GM21423 (cell line): ENCODE results near the gene SMIM17.
"Not testable (repeated sequence)": the region's sequence is repeated elsewhere in the genome, so short reads cannot be mapped to it uniquely, and the experiment has no call there.

Source experiments
- ATAC-seq: cut with Tn5 transposase; IDR thresholded peaks from one replicate; pipeline ENCODE4 v1.9.1; 2021; ENCODE audit warnings: mild to moderate bottlenecking, moderate library complexity; ENCODE audit not compliant: unreplicated experiment

SMIM17 gene

DNA sequence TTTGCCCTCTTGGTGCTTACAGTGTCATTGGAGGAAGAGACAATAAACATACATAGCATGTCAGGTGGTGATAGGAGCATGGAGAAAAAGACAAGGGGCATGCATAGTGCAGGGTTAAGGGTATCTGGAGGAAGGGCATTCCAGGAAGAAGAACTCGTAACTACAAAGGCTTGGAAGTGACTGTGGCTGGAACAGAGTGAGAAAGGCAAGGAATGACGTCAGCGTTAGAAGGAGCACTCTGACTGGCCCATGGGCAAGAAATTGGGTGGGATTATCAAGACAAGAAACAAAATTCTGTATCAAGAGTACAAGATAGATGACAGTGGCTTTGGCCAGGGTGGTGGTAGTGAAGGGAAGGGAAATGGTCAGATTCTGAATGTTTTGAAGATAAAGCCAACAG is 11.2 kb downstream of the SMIM17 start:
- no peak for ATAC-seq

DNA sequence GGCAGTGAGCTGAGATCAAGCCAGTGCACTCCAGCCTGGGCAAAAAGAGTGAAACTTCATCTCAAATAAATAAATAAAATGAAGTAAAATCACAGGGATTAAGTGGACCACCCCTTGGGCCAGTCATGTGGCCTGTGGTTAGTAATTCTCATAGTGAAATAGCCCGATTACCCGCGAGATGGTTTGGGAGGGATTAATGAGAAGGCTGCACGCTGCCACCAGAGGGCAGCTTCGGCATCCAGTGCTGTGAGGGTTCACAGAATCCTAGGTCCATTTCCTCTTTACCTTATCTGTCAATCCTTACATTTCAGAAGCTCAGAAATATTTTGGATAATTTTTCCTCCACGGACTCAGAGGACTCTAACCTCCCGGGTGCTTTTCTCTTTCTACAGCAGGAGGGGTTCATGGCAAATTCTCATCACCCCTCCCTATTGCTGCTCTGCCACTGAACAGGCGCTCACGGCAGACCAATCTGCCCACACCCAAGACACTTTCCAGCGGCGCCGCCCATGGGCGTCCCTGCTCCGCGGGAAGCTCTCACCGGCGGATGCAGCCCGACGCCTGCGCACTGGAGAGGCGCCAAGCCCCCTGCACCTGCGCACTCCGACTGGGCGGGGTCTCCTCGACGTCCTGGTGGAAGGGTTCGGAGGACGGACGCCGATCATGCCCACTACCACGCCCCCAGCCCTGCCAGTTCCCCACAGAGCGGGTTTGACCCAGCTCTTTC is 17.6 kb downstream of the SMIM17 start:
- ATAC-seq = no peak

DNA sequence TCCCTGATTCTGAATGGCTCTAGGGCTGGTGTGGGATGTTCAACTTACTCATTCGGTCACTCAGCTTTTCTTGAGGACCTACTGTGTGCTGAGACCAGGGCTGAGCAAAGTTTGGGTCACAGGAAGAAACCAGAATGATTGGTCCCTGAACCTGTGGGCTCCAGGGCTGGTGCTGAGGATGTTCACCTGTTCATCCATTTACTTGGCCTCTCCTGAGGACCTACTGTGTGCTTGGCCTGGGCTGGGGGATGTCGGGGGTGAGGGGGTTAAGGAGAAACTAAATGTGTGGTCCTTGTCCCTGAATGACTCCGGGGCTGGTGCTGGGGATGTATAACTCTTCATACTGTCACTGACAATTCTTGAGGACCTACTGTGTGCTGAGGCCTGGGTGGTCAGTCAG is 18.3 kb downstream of the SMIM17 start:
- ATAC-seq = no peak

DNA sequence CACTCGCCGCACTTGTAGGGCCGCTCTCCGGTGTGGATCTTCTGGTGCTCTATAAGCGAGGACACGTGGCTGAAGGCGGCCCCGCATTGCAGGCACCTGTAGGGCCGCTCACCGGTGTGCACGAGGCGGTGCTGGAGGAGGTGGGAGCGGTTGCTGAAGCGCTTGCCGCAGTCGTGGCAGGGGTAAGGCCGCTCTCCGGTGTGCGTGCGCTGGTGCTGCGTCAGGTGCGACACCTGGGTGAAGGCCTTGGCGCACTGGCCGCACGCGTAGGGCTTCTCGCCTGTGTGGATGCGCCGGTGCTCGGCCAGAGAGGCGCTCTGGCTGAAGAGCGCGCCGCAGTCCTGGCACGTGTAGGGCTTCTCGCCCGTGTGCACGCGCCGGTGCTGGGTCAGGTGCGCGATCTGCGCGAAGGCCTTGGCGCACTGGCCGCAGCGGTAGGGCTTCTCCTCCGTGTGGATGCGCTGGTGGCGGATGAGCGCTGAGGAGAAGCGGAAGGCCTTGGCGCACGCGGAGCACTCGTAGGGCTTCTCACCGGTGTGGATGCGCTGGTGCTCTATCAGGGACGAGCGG is 21.1 kb downstream of the SMIM17 start:
- no peak for ATAC-seq

DNA sequence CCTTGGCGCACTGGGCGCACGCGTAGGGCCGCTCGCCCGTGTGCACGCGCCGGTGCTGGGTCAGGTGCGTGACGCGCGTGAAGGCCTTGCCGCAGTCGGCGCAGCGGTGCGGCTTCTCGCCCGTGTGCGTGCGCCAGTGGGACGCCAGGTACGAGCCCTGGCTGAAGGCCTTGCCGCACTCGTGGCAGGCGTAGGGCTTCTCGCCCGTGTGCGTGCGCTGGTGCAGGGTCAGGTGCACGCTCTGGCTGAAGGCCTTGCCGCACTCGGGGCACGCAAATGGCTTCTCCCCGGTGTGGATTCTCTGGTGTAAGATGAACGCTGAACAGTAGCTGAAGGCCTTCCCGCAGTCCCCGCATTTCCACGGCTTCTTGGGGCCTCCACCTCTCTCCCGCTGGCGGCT is 21.6 kb downstream of the SMIM17 start:
- ATAC-seq = no peak

DNA sequence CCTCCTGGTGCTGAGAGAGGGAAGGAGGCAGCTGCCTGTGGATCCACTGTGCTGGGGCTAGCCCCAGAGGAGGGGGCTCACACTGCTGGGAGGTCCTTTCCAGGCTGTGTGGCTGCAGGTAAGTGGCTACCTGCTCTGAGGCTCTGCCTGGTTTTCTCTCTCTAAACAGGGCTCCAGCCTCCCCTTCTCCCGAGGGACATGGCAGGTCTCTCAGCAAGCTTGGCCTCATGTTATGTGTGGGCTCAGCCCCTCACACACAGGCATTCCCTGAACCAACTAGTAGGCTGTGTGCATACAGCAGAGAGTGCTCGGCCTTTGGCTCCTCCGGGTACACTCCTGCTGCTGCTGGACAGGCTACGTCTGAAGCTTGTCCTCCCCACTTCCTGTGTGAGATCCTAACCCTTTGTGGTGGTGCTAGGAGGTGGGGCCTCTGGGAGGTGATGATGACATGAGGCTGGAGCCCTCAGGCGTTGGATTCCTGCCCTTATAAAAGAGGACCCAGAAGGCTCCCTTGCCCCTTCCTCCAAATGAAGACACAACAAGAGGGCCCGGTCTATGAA is 24.4 kb downstream of the SMIM17 start:
- ATAC-seq = no peak

DNA sequence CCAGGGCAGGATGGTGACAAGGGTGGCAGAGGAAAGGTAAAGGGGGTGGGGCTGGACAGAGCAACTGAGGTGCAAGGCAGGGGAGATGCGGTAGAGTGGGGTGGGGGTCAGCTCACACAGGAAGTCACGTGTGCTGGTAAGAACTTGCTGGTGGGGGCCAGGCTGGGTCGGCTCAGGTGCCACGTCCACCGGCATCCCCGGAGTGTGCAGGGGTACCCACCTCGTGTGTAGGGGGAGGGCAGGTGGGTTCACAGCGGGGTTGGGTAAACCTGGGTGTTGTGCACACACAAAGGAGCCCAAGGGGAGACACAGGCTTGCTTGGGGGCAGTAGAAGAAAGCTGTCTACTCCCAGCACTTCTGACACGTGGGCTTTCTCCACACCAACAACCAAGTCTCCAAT is 25.7 kb downstream of the SMIM17 start:
- no peak for ATAC-seq

DNA sequence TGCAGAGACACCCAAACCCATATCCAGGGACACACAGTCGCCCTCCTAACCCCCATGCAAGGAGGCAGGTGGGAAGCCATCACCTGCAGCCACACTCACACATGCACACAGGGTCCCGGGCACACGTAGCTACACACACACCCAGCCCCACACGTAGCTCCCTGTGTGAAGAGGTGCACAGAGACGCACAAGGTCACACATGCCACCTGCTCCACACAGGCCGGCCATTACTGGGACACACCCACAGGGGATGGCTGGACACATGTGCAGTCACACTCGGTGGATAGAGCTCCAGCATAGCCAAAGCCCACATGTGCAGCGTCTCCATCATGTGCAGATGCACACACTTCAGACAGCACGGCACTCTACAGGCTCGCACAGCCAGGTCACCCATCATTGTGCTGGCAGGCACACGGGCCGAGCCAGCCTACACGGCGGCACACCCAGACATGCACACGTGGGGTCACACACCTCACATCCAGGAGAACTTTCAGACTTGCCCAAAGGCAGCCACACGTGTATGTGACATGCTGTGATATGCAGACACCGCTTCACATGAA is 27.5 kb downstream of the SMIM17 start:
- ATAC-seq = no peak

DNA sequence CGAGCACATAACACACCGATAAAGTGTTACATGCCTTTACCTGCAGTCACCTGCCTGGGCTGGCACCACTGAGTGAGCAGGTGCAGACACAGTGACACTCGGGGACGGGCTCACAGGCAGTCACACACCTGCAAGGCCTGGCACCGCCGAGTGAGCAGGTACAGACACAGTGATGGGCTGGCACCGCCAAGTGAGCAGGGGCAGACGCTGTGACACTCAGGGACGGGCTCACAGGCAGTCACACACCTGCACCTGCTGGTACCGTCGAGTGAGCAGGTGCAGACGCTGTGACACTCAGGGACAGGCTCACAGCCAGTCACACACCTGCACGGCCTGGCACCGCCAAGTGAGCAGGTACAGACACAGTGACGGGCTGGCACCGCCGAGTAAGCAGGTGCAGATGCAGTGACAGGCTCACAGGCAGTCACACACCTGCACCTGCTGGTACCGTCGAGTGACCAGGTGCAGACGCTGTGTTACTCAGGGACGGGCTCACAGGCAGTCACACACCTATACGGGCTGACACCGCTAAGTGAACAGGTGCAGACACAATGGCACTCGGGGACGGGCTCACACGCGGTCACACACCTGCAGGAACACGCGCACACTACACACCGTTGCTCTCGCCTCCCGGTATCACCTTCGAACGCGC is 28.1 kb downstream of the SMIM17 start:
- ATAC-seq = no peak

DNA sequence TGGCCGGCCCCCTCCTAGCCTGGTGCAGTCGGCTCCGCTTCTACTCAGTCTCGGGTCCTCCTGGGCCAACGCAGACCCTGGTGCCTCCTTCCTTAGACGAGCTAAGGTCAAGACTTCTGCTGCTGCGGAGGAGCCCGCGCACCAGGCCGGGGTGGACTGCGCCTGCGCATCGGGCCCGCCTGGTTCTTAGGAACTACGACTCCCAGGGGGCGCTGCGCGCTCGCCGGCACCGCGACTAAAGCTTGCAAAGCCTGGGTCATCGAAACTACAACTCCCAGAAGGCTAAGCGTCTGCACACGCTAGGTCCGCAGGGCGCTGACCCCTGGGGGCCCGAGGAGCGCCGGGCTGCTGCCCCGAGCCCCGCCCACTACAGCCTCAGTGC is 28.6 kb downstream of the SMIM17 start, which contains the start of gene ZNF835:
Gene ZNF835, minus strand, starts transcription at position 145 of the 382 bp plus-strand sequence. CDS start 6,559 bp downstream, outside the sequence.
- peak; percentile 56 for ATAC-seq

DNA sequence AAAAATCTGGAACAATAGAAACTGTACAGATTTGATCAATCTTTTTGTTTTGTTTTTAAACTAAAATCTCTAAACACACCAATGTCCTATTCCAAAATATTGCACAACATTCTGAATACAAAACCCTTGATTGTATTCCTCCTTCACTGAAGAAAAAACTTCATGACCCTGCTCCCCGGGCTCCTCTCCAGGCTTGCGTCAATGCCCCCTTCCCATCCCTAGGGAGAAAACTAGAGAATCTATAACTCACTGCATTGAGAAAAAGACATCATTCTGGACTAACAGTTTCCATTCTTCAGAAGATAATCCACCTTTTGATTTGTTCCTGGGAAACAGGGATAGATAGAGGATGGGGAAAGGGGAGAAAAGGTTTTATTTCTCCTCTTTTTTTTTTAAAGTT is 29.7 kb downstream of the SMIM17 start:
- ATAC-seq = not testable (repeated sequence)

DNA sequence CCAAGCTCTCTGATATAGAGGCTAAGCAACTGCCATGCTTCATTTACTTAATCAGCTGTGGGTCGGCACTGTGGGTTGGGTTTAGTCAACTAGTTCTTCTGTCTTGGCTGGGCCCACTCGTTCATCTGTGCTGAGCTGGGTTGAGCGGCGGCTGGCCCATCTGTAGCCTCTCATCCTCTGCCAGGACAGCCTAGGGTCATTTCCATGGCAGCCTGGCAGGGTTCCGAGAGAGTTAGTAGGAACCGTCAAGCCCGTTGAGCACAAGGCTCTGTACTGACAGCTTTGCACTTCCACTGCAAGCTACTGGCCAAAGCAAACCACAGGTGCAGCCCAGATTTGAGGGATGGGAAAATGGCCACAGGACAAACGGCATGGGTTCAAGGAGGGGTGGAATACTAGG is 35.2 kb downstream of the SMIM17 start:
- no peak for ATAC-seq

DNA sequence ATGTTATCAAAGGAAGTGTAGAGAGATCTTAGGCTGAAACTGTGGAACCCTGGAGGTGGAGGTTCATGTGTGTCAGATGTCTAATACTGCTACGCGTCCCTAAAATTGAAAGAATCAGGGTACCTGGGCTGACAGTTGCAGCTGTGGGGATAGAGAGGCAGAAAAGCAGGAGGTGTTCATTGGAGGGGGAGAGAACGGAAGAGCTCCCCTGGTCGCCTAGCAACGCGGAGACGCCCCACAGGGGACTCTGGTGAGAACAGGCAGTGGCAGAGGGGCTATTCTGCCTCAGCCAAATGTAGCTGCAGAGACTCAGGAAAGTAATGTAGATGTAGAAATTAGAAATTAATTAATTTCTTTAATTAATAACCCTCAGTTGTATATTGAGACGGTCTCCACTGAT is 38.7 kb downstream of the SMIM17 start:
- ATAC-seq = no peak

DNA sequence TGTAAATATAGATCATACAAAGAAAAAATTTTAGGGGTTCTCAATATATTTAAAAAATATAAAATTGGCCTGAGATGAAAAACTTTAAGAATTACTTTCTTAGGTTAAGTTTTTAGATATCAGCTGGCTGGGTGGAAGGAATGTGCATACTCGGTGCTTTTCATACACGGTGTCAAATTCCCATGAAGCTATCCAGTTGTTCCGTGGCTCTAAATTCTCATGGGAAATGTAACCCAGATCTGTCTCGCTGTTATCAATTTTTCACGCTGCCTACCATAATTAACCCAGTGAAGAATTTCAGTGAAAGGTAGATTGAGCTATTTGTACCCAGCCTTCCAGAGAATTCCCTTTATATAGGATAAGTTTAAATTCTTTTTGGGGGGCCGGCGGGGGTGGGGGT is 40.2 kb downstream of the SMIM17 start:
- ATAC-seq = no peak

DNA sequence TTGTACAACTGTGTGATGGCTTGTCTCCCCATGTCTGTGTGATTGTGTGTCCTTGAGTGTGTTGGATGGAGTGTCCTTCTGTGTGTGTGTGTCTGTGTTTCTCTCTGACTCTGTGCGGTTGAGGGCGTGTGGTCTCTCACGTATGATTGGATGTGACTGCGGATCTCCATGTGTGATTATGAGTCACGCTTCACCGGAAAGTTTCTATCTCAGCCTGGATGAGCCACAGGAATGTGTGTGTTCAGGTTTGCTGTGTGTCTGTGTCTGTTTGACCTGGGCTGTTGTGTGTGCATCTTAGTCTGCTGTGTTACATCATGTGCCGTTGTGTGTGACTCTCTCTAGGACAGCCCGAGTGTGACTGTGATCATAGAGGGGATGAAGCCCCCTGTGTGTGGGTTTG is 44.1 kb downstream of the SMIM17 start:
- ATAC-seq = no peak

DNA sequence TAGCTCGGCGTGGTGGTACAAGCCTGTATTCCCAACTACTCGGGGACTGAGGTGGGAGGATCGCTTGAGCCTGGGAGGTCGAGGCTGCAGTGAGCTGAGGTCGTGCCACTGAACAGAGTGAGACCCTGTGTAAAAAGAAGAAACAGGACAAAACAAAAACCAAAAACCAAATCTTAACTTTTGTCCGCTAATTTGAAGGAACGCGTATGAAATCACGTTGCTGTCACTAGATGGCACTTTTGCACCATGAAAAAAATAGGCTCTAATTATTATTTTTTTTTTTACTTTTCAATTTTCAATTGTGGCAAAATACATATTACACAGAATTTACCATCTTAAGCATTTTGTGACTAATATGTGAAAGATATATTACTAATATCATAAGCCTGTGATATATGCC is 46.2 kb downstream of the SMIM17 start:
- ATAC-seq = no peak

DNA sequence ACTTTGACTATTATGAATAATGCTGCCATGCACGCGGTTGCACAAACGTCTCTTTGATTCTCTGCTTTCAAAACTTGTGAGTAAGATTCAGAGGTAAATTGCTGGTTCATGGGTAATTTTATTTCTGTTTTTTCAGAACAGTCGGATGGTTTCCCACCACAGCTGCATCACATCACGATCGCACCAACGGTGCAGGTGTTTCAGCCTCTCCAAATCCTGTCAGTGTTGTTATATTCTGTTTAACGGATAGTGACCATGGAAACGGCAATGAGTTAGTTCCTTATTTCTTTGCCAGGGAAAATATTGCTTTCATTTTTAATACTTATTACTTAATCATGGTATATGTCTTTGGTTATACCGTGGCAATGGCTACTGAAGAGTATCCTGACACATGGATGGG is 47.7 kb downstream of the SMIM17 start:
- no peak for ATAC-seq

DNA sequence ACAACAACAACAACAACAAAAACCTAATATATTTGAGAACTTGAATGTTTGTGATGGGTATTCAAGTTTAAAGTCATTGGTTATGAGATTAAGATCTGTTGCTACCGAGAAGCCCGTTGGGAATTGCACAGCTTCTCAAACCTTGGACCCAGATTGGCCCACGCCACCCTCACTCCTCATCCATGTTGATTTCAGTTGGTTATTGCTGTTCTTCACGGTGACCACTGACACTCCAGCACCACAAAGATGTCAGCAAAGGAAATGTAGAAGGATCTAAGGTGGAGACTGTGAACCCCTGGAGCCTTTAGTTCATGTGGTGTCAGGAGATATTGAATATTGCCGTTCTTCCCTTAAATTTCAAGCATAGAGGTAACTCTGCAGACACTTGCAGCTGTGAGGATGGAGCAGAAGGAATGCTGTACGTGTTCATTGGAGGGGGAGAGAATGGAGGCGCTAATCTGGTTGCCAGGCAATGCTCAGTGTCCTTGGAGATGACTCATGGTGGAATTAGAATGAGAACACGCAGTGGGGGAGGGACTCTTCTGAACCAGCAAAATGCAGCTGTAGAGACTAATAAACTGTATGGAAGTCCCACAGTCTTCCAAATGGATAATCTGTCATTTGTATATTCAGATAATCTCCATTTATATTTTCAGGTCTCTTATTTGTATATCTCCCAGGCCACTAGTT is 49.4 kb downstream of the SMIM17 start:
- ATAC-seq = no peak

DNA sequence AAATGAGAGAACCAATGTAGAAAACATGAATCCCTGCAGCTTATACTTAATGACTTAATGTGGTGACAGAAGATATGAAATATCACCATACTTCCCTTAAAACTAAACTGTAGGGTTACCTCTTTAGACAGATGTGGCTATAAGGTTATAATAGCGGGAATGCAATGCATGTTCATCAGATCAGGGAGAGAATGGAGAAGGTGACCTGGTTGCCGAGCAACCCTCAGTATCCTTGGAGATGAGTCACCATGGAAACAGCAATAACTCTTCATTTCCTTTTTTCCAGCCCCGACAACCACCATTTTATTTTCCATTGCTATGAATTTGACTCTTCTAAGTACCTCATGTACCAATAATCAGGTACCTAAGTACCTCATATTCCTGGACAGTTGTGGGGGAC is 56.6 kb downstream of the SMIM17 start:
- ATAC-seq = no peak

DNA sequence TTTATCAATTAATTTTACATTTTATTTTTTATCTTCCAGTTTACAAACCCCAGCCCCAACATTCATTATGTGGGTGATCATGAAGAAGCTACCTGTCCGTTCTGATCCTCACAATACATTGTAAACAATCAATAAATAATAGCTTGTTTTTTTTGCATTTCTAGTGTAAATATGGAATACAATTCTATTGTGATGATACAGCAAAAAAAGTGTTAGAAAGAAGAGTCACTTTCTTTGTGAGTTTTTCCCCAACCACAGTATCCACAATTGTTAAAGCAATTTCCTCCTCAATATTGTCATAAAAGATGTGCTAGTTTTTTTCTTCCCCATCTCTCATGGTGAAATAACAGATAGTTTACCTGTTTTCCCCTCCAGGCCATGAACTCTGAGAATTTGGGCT is 58.9 kb downstream of the SMIM17 start:
- no peak for ATAC-seq

DNA sequence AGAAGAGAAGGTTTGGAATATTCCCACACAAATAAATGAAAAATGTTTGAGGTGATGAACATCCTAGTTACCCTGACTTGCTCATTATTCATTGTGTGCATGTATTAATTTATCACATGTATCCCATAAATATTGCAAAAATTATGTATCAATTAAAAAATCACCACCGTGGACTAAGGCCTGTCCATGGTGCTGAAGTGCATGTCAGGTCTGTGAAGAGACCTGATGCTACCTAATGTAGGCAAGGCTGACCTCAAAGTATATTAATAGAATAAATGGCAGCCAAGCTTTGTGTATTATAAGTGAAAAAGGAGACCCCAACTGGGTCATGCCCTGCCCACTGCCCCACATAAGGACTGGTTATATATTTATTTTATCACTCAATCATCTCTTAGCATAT is 63.0 kb downstream of the SMIM17 start:
- no peak for ATAC-seq
